ENCODE data around the gene BORCS6. TPM values are rescaled to one million over a fixed set of nuclear protein-coding genes. Genes with fewer than 3 reads are reported as not detected.

Gene BORCS6
- total RNA-seq, 1 donor from 2014 or later: 4.8 TPM

DNA sequence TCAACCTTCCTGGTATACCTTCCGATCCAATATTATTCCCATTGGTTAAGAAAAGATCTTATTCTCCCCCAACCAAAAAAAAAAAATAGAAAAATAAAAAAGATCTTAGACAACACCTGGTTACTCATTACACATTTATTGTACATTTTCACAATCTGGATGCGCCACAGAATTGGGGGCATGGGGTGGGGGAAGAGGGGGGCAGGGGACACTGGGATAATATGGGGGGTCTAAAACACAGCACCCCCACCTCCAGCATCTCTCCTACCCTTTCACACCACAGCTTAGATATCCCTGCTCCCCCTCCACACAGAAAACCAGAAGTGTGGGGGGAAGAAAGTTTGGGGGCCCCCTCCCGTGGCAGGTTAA lies 31.0 kb downstream of the BORCS6 start:
- no peaks in the 10 kb centered on the region for H3K27me3 Mint-ChIP-seq
- peak overlapping the region; percentile 93 for H3K27ac Mint-ChIP-seq
- no peak for DNase-seq (ENCODE audit: extremely low spot score, unreplicated experiment)
- TF ChIP-seq, protein P1, sequence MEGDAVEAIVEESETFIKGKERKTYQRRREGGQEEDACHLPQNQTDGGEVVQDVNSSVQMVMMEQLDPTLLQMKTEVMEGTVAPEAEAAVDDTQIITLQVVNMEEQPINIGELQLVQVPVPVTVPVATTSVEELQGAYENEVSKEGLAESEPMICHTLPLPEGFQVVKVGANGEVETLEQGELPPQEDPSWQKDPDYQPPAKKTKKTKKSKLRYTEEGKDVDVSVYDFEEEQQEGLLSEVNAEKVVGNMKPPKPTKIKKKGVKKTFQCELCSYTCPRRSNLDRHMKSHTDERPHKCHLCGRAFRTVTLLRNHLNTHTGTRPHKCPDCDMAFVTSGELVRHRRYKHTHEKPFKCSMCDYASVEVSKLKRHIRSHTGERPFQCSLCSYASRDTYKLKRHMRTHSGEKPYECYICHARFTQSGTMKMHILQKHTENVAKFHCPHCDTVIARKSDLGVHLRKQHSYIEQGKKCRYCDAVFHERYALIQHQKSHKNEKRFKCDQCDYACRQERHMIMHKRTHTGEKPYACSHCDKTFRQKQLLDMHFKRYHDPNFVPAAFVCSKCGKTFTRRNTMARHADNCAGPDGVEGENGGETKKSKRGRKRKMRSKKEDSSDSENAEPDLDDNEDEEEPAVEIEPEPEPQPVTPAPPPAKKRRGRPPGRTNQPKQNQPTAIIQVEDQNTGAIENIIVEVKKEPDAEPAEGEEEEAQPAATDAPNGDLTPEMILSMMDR (conservative IDR thresholded peaks at IDR 0.05): no peak
- peak overlapping the region; percentile 80 for H3K4me3 Mint-ChIP-seq
- H3K9me3 Mint-ChIP-seq: no peaks in the 10 kb centered on the region
- H3K36me3 Mint-ChIP-seq: peaks cover 6% of the 10 kb centered on the region
- peaks cover 15% of the 10 kb centered on the region for H3K4me1 Mint-ChIP-seq (ENCODE audit: unreplicated experiment)

GRCh38 chr17:8158267-8159031 lies 31.5 kb downstream of the BORCS6 start:
- TF ChIP-seq, protein P1 (conservative IDR thresholded peaks at IDR 0.05): peak; percentile 91
- no peaks in the 10 kb centered on the region for H3K9me3 Mint-ChIP-seq
- peaks cover 6% of the 10 kb centered on the region for H3K36me3 Mint-ChIP-seq
- H3K4me1 Mint-ChIP-seq (ENCODE audit: unreplicated experiment): peaks cover 17% of the 10 kb centered on the region
- H3K4me3 Mint-ChIP-seq: peak overlapping the region; percentile 80
- peak; percentile 90 for DNase-seq (ENCODE audit: extremely low spot score, unreplicated experiment)
- peak overlapping the region; percentile 93 for H3K27ac Mint-ChIP-seq
- H3K27me3 Mint-ChIP-seq: no peaks in the 10 kb centered on the region

GRCh38 chr17:8156246-8156992 lies 33.6 kb downstream of the BORCS6 start:
- TF ChIP-seq, protein P1 (conservative IDR thresholded peaks at IDR 0.05): no peak
- DNase-seq (ENCODE audit: extremely low spot score, unreplicated experiment): peak; percentile 99
- Mint-ChIP-seq H3K27me3 (peaks cover 4% of the 10 kb centered on the region), H3K4me3 (no peak overlapping the region), H3K36me3 (peaks cover 6% of the 10 kb centered on the region), H3K9me3 (no peaks in the 10 kb centered on the region), H3K4me1 (ENCODE audit: unreplicated experiment) (peaks cover 30% of the 10 kb centered on the region), H3K27ac (no peak overlapping the region)

DNA sequence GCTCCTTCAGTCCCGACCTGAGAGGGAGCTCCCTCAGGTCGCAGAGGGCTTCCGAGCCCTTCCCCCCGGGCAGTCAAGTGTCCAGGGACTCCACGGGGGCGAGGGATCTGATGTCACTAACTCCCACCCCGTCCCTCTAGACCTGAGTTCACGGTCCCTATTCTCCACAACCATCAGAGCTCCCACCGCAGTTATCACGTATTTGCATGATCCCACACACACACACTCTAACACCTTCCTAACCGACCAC lies 34.1 kb downstream of the BORCS6 start:
- Mint-ChIP-seq H3K27me3 (peaks cover 4% of the 10 kb centered on the region), H3K36me3 (peaks cover 6% of the 10 kb centered on the region), H3K27ac (no peak overlapping the region), H3K4me3 (no peak overlapping the region), H3K4me1 (ENCODE audit: unreplicated experiment) (peaks cover 30% of the 10 kb centered on the region), H3K9me3 (no peaks in the 10 kb centered on the region)
- TF ChIP-seq, protein P1 (conservative IDR thresholded peaks at IDR 0.05): no peak
- DNase-seq (ENCODE audit: extremely low spot score, unreplicated experiment): peak; percentile 68

DNA sequence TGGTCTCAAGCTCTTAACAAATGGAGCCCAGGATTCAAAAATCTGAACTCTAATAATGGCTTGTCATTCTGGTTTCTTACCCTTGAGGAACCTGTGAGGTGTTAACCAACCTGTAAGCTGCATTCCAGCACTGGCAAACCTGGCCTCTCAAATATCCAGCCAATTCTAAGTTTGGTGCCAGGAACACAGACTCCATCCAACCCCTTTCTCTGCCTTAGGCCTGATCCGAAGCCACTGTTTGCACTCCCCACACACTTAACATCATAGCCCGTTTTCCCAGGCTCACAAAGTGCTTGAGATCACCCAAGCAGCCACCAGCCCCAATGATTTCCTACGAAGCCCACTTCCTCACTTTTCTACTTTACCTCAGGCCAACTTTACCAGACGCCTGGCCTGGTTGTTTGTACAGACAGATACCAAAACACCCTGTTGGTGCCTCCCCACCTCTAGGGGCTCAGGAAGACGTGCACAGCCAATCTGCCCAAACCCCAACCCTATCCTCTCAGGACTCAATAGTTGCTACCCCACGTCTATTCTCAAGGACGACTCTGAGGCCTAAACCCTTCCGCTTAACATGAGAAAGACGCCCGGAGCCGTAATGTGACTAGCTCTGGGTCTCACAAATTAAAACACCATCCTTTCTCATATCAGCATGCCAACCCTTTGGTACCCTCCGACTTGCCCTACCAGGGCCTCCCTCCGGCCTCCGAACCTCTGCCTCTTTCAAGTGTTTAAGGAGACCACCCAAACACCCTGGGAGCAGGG lies 34.6 kb downstream of the BORCS6 start:
- DNase-seq (ENCODE audit: extremely low spot score, unreplicated experiment): no peak
- TF ChIP-seq, protein P1 (conservative IDR thresholded peaks at IDR 0.05): no peak
- Mint-ChIP-seq H3K4me1 (ENCODE audit: unreplicated experiment) (peaks cover 28% of the 10 kb centered on the region), H3K9me3 (no peaks in the 10 kb centered on the region), H3K27ac (no peak overlapping the region), H3K36me3 (peaks cover 6% of the 10 kb centered on the region), H3K27me3 (peaks cover 4% of the 10 kb centered on the region), H3K4me3 (no peak overlapping the region)

Data from type B pancreatic cell (in vitro differentiated cells).